Pancreas (tissue), 10 donors: ENCODE results near the gene SVEP1. TPM values are rescaled to one million over a fixed set of nuclear protein-coding genes. Genes with fewer than 3 reads are reported as not detected.

Experiments used
- ATAC-seq, 4 donors: fragments of 200-7000 bp; cut with Tn5 transposase; one replicate each; pipeline versions ENCODE4 v1.8.0 to v1.9.1; 2020; ENCODE audit warnings: mild to moderate bottlenecking in 4 of 4, moderate library complexity in 4 of 4
- DNase-seq, 6 donors: peaks; one replicate each; pipeline ENCODE4 v3.0.0-alpha.2; 2020
- FAIRE-seq: peaks from 2 replicates; lab custom pipeline; 2012; peaks lifted over from hg19 to GRCh38; lab: Jason Lieb, UNC
- H3K27ac ChIP-seq, 4 donors: fragments of 200-600 bp; sonication (generic); 1 replicate in 3 of 4; 2 replicates in 1 of 4; pipeline versions ENCODE4 v1.5.0 to v1.8.0; 2020
- H3K27me3 ChIP-seq, 4 donors: fragments of 200-600 bp; one replicate each; pipeline ENCODE4 v1.8.0; 2021
- H3K36me3 ChIP-seq, 3 donors: fragments of 200-600 bp; sonication (generic) in 1 of 3; one replicate each; pipeline versions ENCODE4 v1.5.0 to v1.8.0; 2020 to 2021
- H3K4me1 ChIP-seq, 3 donors: fragments of 200-600 bp; one replicate each; pipeline ENCODE4 v1.8.0; 2021
- H3K4me3 ChIP-seq, 4 donors: fragments of 200-600 bp; sonication (generic) in 2 of 4; one replicate each; pipeline versions ENCODE4 v1.5.0 to v1.8.0; 2020 to 2021
- H3K9me3 ChIP-seq, 4 donors: fragments of 200-600 bp; one replicate each; pipeline ENCODE4 v1.8.0; 2021
- WGBS, 2 donors: extraction: QIAGEN DNeasy Blood & Tissue Kit; methylation state at CpG; one replicate each; pipeline ENCODE4 v1.1.7; 2013; 5-methylcytosine and 5-hydroxymethylcytosine counted together
- intact Hi-C, 3 donors: fragments of 100-400 bp; cut with DNase I; formaldehyde crosslinking; loops; one replicate each; pipeline versions ENCODE4 v1.11.1 to v1.14.2; 2022
- polyA plus RNA-seq, 2 donors: library from polyadenylated mRNA; stranded (reverse); fragments of 200-250 nt; gene quantifications; one replicate each; pipeline ENCODE4 v1.2.3, GENCODE V29; 2013
- total RNA-seq, 6 donors: library from RNA; stranded (reverse); fragmentation: NEBNext Ultra II Directional in 4 of 6; extraction: Animal tissue kit (Norgen Biotek cat#: 25700) in 4 of 6; gene quantifications; one replicate each; pipeline versions ENCODE4 v1.2.1 to v1.2.4, GENCODE V29; 2021 to 2023
- TF ChIP-seq, protein P1 (sequence below), 4 donors: fragments of 200-600 bp; sonication (generic) in 3 of 4; IDR thresholded peaks; one replicate each; pipeline versions ENCODE4 v1.5.0 to v1.8.0; 2021; ENCODE audit warnings: antibody characterized with exemption in 4 of 4
- donor health status: healthy with polysubstance abuse.
- donor health status: DM: no; HTN: no; CAD: no; lungs with moderate emphysema.
- donor health status: DM: no; HTN: no; CAD: no.
- donor health status: control.
- donor health status: control.
- donor health status: Bipolar disorder and iron deficiency.
- donor health status: DM: yes; HTN: yes; CAD: no.
- donor health status: DM: no; HTN: no; CAD: no.
- donor health status: DM: no; HTN: no; CAD: no.
- donor health status: DM: yes; HTN: yes; CAD: no.

SVEP1 gene
- total and polyA plus RNA-seq, 8 donors, result 0.96 to 12.8 (median 4.3) TPM

DNA sequence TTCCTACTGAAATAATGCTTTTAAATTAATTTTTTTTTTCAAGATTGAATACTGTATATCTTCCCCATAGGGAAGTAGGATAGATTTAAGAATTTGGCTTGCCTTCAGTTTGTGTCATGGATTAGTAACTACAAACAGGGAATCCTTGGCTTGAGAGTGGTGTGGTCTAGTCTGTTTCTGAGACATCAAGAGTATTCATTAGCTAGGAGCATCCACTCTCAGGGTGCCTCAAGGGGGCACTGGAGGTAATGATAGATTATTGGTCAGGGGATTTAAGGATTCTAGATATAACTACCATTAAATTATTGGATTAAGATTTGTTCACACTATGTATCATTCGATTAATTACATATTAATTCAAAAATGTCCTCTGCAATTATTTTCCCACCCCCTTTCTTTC is 150.1 kb downstream of the SVEP1 start:
- intact Hi-C loops, result no loop called here
- 71 to 74% methylated on average over 1 of the region's 1 CpG for WGBS, 2 donors
- TF ChIP-seq, protein P1, sequence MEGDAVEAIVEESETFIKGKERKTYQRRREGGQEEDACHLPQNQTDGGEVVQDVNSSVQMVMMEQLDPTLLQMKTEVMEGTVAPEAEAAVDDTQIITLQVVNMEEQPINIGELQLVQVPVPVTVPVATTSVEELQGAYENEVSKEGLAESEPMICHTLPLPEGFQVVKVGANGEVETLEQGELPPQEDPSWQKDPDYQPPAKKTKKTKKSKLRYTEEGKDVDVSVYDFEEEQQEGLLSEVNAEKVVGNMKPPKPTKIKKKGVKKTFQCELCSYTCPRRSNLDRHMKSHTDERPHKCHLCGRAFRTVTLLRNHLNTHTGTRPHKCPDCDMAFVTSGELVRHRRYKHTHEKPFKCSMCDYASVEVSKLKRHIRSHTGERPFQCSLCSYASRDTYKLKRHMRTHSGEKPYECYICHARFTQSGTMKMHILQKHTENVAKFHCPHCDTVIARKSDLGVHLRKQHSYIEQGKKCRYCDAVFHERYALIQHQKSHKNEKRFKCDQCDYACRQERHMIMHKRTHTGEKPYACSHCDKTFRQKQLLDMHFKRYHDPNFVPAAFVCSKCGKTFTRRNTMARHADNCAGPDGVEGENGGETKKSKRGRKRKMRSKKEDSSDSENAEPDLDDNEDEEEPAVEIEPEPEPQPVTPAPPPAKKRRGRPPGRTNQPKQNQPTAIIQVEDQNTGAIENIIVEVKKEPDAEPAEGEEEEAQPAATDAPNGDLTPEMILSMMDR (IDR thresholded peaks at IDR 0.05), result no peak
- ATAC-seq, result no peak
- DNase-seq, result no peak
- Histone ChIP-seq H3K36me3 (no peaks in the 10 kb centered on the region), H3K4me1 (no peaks in the 10 kb centered on the region), H3K4me3 (no peak overlapping the region), H3K27me3 (no peaks in the 10 kb centered on the region), H3K9me3 (no peaks in the 10 kb centered on the region), H3K27ac (no peak overlapping the region)
- no peak for FAIRE-seq

DNA sequence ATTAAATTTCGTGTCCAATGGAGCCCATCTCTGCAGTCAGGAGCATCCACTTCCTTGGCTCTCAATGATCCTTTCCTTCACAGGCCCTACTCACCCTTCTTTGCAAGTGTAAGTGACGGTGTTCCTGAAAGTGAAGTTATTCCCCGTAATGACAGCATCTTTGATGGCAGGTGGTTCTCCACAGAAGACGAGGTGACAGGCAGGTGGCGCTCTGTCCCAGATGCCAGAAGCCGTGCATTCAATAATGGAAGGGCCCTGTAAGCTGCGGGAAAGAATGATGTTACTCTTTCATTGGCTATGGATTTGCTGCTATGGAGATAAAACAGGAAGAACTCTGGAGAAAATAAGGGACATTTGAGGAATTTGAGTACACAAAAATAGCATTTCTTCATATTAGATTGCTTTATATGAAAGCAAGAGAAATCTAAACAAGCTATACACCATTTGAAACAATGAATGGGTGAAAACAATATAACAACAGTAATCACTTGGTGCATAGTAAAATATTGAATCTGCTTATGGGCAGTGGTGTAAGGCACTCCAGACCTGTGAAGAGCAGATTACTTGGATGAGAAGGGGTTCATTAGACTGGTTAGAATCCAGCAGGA is 151.9 kb downstream of the SVEP1 start:
- ATAC-seq (peak in 3 of 4 donors; percentile 29 to 68 (median 59)), DNase-seq (peak in 4 of 6 donors; percentile 17 to 70 (median 34)), FAIRE-seq (no peak)
- TF ChIP-seq, protein P1 (IDR thresholded peaks at IDR 0.05), result peak in 3 of 4 donors; percentile 18 to 32 (median 25)
- Histone ChIP-seq H3K27me3 (no peaks in the 10 kb centered on the region), H3K36me3 (no peaks in the 10 kb centered on the region), H3K4me3 (no peak overlapping the region), H3K27ac (no peak overlapping the region), H3K4me1 (no peaks in the 10 kb centered on the region), H3K9me3 (no peaks in the 10 kb centered on the region)
- WGBS, 2 donors, result 30 to 33% methylated on average over 7 of the region's 7 CpGs
- intact Hi-C loops, result no loop called here

DNA sequence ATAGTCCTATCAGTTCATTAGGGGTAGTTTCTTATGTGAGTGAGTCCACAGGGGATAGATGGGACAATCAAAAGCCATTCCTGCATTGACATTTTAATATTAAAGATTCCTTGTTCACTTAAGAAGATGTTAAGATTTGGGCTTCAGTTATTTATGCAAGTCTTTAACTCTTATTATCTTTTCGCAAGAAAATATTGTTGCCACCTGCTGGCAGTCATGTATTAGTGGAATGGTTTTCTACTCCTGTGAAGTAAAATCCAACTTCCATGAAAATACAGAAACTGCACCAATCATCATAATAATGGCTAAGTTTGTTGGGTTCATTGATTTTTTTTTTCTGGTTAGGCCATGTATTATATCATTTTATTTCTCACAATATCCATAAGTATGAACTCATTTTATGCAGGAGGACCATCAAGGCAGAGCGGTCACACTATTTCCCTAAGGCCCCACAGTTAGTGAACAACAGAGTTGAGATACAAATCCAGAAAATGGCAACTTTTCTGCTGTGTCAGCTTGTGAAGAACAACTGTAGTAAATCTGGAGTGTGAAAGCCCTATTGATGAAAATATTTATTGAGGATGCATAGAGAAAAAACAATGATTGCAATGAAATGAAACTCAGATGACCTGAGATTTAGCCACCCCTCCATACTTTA is 153.4 kb downstream of the SVEP1 start:
- TF ChIP-seq, protein P1 (IDR thresholded peaks at IDR 0.05), result no peak
- WGBS, 2 donors, result 73 to 80% methylated on average over 2 of the region's 2 CpGs
- Histone ChIP-seq H3K27ac (no peak overlapping the region), H3K36me3 (no peaks in the 10 kb centered on the region), H3K27me3 (no peaks in the 10 kb centered on the region), H3K4me1 (no peaks in the 10 kb centered on the region), H3K9me3 (no peaks in the 10 kb centered on the region), H3K4me3 (no peak overlapping the region)
- ATAC-seq (no peak), FAIRE-seq (no peak), DNase-seq (no peak)
- intact Hi-C loops, result no loop called here

DNA sequence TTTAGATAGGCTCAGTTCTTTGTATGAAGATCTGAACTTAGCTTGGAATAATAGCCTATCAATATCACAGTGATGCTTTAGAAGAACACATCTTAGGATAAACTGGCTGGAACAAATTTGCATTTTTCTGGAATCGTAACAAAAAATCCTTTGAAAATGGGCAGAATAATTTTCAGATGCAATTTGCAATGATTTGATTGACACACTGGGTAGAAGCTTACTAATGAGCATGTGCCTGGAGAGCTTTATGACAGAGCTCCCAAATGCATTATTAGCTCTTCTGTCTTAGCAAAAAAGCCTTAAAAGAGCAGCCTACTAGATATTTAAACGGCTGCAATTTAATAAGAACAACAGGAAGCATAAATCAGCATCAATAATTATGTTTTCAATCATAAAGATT is 165.1 kb downstream of the SVEP1 start:
- WGBS, 2 donors, result 62 to 70% methylated on average over 2 of the region's 2 CpGs
- Histone ChIP-seq H3K27ac (no peak overlapping the region), H3K27me3 (no peaks in the 10 kb centered on the region), H3K36me3 (no peaks in the 10 kb centered on the region), H3K4me1 (no peaks in the 10 kb centered on the region), H3K4me3 (no peak overlapping the region), H3K9me3 (no peaks in the 10 kb centered on the region)
- FAIRE-seq, result no peak
- ATAC-seq, result no peak
- DNase-seq, result no peak
- TF ChIP-seq, protein P1 (IDR thresholded peaks at IDR 0.05), result no peak
- intact Hi-C loops, result no loop called here

DNA sequence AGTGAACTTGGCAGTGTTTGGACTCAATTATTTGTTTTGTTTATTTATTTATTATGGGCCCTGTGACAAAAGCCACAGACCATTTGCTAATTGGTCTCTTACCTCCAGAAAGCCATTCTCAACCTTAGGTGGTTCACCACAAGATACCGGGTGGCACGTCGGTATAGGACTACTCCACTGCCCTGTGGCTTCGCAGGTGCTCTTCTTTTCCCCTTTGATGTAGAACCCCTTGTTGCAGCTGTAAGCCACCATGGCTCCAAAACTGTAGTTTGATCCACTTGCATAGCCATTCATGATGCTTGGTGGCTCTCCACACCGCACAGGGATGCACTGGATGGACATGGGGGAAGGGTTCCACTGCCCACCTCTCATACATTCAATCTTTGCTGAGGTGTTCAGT is 168.6 kb downstream of the SVEP1 start:
- Histone ChIP-seq H3K9me3 (no peaks in the 10 kb centered on the region), H3K27ac (no peak overlapping the region), H3K36me3 (no peaks in the 10 kb centered on the region), H3K27me3 (no peaks in the 10 kb centered on the region), H3K4me1 (no peaks in the 10 kb centered on the region), H3K4me3 (no peak overlapping the region)
- intact Hi-C loops, result no loop called here
- TF ChIP-seq, protein P1 (IDR thresholded peaks at IDR 0.05), result no peak
- DNase-seq (no peak), FAIRE-seq (no peak), ATAC-seq (no peak)
- WGBS, 2 donors, result 90 to 91% methylated on average over 5 of the region's 5 CpGs
